Ascending aorta (tissue), 2 donors: Measurements from ENCODE around the gene B3GNT3. TPM values are rescaled to one million over a fixed set of nuclear protein-coding genes. Genes with fewer than 3 reads are reported as not detected.

Experiments
- DNase-seq, 2 donors: peaks; one replicate each; pipeline ENCODE4 v3.0.0-alpha.2; 2019; ENCODE audit warnings: low spot score in 2 of 2
- H3K27ac ChIP-seq, 2 donors: fragments of 200-600 bp; sonication (generic); one replicate each; pipeline ENCODE4 v1.5.1; 2016 to 2017; ENCODE audit warnings: mild to moderate bottlenecking in 1 of 2
- H3K27me3 ChIP-seq: fragments of 200-600 bp; sonication (generic); one replicate; pipeline ENCODE4 v1.5.1; 2017
- H3K36me3 ChIP-seq, 2 donors: fragments of 200-600 bp; sonication (generic); one replicate each; pipeline ENCODE4 v1.5.1; 2016
- H3K4me1 ChIP-seq, 2 donors: fragments of 200-600 bp; sonication (generic); one replicate each; pipeline ENCODE4 v1.5.1; 2016 to 2017; ENCODE audit warnings: mild to moderate bottlenecking in 1 of 2
- H3K4me3 ChIP-seq, 2 donors: fragments of 200-600 bp; sonication (generic); one replicate each; pipeline ENCODE4 v1.5.1; 2016 to 2017; ENCODE audit warnings: mild to moderate bottlenecking in 1 of 2
- H3K9me3 ChIP-seq, 2 donors: fragments of 200-600 bp; sonication (generic); one replicate each; pipeline ENCODE4 v1.5.1; 2016
- CTCF ChIP-seq, 3 experiments: fragments of 200-600 bp in 2 of 3; fragments of 450-650 bp in 1 of 3; sonication (generic) in 2 of 3; IDR thresholded peaks; one replicate each; pipeline ENCODE4 v1.5.1; 2016 to 2019; ENCODE audit warnings: antibody characterized with exemption in 3 of 3, mild to moderate bottlenecking in 1 of 3, moderate library complexity in 1 of 3
- intact Hi-C: fragments of 100-400 bp; cut with DNase I; formaldehyde crosslinking; loops from one replicate; pipeline ENCODE4 v1.15.1; 2023
- total RNA-seq: library from RNA; depleted of rRNA; stranded (reverse); fragments of >200 nt; gene quantifications from one replicate; pipeline ENCODE4 v1.1.0, GENCODE V29; 2016

B3GNT3 gene
- total RNA-seq, 1 donor from 2014 or later = 0.64 TPM

DNA sequence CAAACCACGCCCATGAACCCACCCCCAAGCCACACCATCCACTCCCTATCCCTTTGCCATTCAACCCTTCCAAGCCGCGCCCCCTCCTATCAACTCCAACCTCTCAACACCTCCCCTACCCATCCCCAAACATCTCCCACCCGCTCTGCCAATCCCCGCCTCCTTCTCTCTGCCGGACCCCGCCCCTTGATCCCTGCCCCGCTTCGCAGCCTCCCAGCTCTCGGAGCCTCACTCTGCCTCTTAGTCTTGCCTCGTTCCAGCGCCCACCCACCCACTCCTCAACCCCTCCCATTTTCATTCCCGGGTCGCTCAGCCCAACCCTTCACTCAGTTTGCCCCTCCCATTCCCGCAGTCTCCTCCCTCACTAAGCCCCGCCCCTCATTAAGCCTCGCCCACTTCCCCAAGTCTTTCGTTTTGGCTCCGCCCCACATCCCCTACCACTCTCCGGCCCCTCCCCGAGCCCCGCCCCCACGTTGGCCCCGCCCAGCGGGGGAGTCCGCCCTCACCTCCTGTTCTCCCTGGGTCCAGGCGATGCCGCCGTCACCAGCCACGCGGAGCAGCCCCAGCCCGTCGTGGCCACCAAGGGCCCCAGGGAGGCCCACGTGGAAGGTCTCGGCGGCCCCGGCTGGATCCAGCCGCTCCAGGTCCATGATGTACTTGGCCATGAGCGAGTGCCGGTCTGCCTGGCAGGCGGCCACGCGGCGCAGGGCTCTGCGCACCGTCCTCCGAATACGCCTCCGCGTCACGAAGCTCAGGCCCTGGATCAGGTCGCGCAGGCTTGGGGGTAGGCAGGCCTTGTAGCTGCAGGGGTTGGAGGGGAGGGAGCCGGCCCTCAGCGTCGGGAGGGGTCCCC, 47.1 kb downstream of the B3GNT3 start:
- intact Hi-C loops = no loop called here
- Histone ChIP-seq H3K4me3 (peak overlapping the region; percentile 20 to 38), H3K36me3 (no peaks in the 10 kb centered on the region), H3K27ac (no peak overlapping the region), H3K4me1 (peaks cover 0 to 4% of the 10 kb centered on the region in 2 donors), H3K9me3 (no peaks in the 10 kb centered on the region), H3K27me3 (peaks cover 6% of the 10 kb centered on the region)
- DNase-seq = no peak
- TF ChIP-seq CTCF (IDR thresholded peaks at IDR 0.05) = no peak

- no peak overlapping the region for H3K27ac ChIP-seq
- peaks cover 6% of the 10 kb centered on the region for H3K27me3 ChIP-seq
- DNase-seq = no peak
- intact Hi-C loops = no loop called here
- no peak for TF ChIP-seq CTCF (IDR thresholded peaks at IDR 0.05)
- peak overlapping the region in 1 of 2 donors; percentile 38 for H3K4me3 ChIP-seq
- peaks cover 0 to 8% of the 10 kb centered on the region in 2 donors for H3K4me1 ChIP-seq
- H3K36me3 ChIP-seq = no peaks in the 10 kb centered on the region
- no peaks in the 10 kb centered on the region for H3K9me3 ChIP-seq
These were observed 47.8 kb downstream of the B3GNT3 start for GRCh38 chr19:17842663-17843291.

DNA sequence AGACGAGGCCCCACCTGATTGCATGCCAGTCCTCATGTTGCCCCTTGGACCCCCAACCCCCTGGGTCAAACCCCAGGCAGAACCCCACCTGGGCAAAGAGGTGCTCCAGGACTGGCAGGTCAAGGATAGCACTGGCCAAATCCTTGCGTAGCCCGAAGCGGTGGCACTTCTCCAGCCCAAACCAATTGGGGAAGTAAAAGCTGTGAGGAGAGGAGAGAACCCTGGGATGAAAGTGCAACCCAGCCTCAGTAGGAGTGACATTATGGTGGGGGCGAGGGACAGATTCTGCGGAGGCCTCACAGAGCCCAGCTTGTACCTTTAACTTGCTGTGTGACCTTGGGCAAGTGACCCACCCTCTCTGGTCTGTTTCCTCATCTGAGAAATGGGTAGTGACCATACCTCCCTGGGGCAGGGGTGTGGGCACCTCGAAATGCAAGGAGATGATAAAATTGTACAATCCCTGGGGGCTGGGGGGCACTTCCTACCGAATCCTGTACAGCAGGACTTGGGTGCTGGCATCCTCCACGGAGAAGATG, 48.4 kb downstream of the B3GNT3 start:
- no peak for DNase-seq
- TF ChIP-seq CTCF (IDR thresholded peaks at IDR 0.05) = no peak
- peaks cover 0 to 8% of the 10 kb centered on the region in 2 donors for H3K4me1 ChIP-seq
- no peak overlapping the region for H3K4me3 ChIP-seq
- H3K9me3 ChIP-seq = no peaks in the 10 kb centered on the region
- H3K36me3 ChIP-seq = no peaks in the 10 kb centered on the region
- peaks cover 6% of the 10 kb centered on the region for H3K27me3 ChIP-seq
- H3K27ac ChIP-seq = no peak overlapping the region
- intact Hi-C loops = no loop called here

DNA sequence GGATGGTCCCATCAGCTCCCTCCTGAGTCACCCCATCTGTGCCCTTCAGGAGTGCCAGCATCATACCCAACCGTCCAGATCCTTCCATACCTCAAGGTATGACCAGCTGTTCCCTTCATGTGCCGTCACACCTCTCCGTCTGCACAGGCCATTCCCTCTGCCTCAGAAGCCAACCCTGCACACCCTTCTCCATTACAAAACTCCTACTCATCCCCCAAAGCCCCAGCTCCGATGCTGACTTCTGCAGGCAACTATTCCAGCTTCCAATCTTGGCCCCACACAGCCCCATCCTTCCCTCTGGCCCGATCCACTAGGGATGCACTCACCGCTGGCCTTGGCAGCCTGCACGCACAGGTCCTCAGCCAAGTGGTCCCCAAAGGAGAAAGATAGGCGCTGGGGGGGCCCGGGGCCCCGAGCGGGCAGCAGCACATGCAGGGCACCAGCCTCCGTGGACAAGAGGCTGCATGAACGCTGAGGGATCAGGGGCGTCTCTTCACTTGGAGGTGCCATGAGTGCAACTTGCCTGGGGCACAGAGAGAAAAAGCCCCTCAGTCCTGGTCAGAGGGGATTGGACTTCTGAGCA, 49.1 kb downstream of the B3GNT3 start:
- DNase-seq = no peak
- Histone ChIP-seq H3K36me3 (no peaks in the 10 kb centered on the region), H3K27ac (no peak overlapping the region), H3K27me3 (peaks cover 6% of the 10 kb centered on the region), H3K4me1 (peaks cover 0 to 8% of the 10 kb centered on the region in 2 donors), H3K9me3 (no peaks in the 10 kb centered on the region), H3K4me3 (no peak overlapping the region)
- no peak for TF ChIP-seq CTCF (IDR thresholded peaks at IDR 0.05)
- intact Hi-C loops = no loop called here

- no peak overlapping the region for H3K27ac ChIP-seq
- no peak for TF ChIP-seq CTCF (IDR thresholded peaks at IDR 0.05)
- no peaks in the 10 kb centered on the region for H3K36me3 ChIP-seq
- no peak overlapping the region for H3K4me3 ChIP-seq
- intact Hi-C loops = no loop called here
- no peak for DNase-seq
- no peaks in the 10 kb centered on the region for H3K9me3 ChIP-seq
- H3K27me3 ChIP-seq = peaks cover 6% of the 10 kb centered on the region
- peaks cover 0 to 8% of the 10 kb centered on the region in 2 donors for H3K4me1 ChIP-seq
These were observed 51.2 kb downstream of the B3GNT3 start for GRCh38 chr19:17846146-17846545.
